SKM-1 (cell line): Measurements from ENCODE around the gene KCNC2.
"Not testable (repeated sequence)": the region's sequence is repeated elsewhere in the genome, so short reads cannot be mapped to it uniquely, and the experiment has no call there.

ENCODE experiments used
- DNase-seq: peaks from one replicate; lab custom pipeline; 2025; ENCODE audit not compliant: unreplicated experiment; lab: John Stamatoyannopoulos, UW

Gene KCNC2

DNA sequence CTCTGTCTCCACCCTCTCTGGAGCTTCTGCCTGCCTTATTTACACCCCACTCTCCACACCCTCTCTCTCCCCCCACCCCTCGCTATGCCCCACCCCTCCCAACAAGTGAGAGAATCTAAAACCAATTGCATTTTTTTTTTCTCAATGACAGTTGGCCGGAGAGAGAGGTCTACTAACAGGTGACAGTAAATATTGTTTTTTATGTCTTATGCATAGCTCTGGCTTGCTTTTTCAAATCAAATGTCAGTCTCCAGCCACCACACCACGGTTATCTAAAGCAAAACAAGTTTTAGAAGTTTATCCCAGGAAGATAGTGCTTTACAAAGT is at the start of gene KCNC2:
Gene KCNC2, minus strand, starts transcription at position 28 of the 327 bp plus-strand sequence.
- no peak for DNase-seq

DNA sequence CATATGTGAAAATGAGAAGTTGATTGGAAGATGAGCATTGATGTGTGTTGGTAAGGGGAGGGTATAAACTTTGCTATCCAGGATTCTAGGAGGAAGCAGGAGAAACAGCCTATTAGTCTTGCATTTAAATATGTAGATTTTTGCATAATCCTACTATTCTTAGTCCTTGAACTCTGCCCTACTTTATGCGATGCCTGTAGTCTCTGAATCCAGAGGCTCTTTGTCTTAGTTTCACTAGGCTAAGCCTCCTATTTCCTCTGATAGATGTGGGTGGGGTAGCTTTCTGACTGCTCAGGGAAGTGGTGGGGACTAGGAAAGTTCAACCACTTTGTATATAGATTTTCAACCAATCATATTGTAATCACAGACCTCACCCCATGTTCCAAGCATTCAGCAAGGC is 49.5 kb upstream of the KCNC2 start:
- no peak for DNase-seq

DNA sequence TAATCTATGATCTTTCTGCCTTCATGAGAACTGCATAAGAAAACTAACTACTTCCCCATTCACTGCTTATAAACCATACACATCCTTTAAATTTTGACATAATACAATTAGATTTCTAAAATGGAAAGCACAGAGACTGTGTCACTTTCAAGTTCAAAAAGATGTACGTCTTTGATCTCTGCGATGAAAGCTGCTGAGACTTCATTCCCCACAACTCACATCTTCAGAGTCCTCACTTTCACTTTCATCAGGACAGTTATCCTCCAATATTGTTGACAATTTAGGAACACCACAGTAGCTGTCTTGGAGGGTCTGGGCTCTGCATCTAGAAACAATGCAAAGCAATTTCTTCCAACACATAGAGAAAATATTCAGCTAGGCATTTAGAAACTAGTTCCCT is 47.9 kb upstream of the KCNC2 start:
- DNase-seq: no peak

DNA sequence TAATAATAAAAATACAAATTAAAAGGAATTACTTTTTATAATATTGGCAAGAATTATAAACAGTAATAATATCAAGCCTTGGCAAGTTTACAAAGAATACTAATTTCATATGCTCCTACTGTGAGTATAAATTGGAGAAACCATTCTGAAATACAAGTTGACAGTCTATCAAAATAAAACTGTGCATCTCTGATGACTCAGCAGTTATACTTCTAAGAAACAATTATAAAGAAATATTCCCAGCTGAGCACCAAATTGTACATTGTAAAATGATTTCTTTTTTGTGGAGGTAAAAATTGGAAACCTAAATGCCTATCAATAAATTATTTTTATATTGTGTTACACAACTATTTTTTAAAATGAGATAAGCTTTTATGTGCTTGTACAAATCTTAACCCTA is 35.5 kb upstream of the KCNC2 start:
- DNase-seq: no peak

DNA sequence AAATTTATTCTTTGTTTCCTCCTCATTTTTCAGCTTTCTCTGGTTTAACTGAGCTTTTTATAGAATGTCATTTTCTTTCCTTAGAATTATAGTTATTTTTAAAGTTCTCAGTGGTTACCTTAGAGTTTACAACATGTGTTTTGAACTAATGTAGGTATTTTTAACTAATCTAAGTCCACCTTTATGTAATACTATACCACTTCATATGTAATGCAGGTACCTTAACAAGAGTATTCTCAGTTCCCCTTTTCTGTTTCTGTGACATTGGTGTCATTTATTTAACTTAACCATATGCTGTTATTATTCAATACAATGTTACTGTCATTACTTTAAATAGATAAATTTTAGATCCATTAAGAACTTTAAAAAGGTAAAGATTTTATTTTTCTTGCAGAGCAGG is 30.3 kb upstream of the KCNC2 start:
- no peak for DNase-seq

DNA sequence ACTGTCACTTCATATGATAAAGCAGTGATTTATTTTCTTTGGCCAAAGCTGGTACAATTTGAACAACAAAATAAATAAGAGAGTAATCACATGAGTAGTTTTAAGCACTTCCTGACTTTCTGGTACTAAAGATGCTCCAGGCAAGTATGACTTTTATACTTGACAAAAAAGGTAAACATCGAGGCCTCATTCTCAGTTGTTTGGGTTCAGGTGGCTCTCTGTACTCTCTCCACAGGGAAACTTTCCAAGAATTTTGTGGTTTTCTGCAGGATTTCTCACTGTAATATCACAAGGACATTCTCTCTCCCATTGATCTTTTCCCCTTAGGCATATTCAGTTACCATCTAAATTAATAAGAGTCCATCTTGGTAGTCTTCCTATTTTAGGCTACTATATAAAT is 26.6 kb upstream of the KCNC2 start:
- DNase-seq: no peak

DNA sequence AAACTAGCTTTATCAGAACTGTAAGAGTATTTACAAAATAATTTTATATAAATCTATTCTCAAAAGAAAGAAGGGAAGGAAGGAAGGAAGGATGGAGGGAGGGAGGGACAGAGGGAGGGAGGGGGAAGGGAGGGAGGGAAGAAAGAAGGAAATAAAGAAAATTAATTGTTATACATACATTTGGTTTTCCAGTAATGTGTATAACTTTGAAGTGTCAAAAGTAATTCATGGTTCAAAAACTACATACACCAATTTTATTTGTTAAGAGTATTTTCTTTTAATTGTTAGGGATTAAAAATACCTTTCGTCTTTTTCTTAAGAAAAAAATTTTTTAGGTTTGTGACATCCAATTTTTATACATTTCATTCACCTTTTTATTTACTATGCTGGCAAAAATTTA is 17.5 kb upstream of the KCNC2 start:
- DNase-seq: no peak

DNA sequence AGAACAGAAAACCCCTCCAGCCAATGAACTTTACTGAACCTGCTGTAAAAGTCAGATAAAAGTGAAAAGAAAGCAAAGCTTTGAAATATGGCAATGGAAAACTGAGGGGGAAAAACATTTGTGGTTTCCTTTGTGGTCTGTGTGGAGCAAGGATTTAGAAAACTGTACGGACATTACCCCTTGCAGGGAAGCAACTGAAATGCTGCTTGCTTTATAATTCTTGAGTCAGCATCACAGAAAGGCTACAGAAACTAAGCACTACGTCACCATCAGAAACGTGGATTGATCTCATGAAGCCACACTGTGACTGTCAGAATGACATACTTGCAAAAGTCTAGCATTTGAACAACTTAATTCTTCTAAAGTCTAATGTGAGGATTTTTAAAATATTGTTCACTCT is 2.4 kb upstream of the KCNC2 start:
- DNase-seq: no peak

DNA sequence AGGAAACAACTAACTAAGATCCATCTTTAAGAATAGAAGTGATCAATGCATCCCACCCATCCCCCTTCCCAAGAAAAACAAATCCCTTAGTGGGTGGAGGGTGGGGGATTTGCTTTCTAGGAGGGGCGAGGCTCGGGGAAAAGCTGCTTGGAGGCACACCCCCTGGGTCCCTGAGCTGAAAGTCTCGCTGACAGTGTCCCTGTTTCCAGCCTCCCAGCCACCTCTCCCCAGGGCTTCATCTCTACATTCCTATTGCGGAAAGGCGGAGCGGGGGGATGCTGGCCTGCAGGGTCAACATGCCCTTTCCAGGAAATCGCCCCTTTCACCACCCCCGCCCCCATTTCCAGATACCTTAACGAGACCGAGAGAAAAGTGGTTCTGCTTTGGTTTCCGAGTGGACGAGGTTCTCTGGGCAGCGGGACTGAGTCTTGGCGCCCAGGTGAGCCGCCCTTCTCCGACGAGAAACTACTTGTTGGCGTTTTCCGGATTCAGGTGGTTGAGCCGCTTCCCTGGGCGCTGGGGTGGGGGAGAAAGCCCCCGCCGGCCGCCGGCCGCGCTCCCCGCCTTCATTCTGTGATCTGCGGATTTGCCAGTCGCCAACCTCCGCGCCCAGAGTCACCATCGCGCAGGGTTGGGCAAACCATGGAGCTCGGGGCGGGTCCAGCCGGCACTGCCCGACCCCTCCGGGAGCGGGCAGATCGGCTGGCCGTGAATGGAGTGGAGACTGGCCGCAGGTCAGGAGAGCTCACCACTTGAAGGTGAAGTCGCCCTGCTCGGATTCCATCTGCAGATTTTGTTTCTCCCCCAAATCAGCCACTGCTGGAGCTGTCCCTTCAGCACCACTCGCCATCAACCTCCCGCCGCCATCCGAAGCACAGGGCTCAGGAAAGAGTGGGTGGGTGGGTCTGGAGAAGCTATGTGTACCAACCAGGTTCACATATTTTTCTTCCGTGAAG is 505 bp downstream of the KCNC2 start:
- DNase-seq: no peak

DNA sequence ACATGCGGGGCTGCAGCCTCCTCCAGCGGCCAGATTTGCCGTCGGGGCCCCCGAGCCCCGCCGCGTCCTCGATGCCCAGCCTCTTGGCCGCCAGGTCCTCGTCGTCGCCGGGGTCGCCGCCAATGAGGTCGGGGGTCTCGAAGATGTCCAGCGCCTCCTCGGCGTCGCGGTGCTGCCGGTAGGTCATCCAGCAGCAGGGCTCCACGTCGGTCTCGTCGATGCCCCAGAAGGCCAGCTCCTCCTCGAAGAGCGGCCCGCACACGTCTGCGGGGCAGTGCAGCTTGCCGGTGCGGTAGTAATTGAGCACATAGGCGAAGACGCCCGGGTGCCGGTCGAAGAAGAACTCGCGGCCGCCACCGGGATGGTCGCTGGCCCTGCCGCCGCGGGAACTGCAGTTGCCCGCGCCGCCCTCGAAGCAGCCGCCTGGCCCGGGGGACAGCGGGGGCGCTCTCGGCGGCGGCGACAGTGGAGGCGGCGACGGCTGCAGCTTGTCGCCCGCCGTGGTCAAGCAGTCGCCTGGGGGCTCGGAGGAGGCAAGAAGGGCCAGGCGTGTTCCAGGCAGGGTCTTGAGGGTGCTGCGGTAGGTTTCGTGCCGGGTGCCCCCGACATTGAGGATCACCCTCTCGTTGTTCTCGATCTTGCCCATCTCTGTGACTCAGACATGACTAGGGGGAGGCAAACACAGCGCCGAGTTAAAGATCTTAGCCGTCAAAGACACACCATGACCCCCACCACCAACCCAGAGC is 2.1 kb downstream of the KCNC2 start:
- no peak for DNase-seq

DNA sequence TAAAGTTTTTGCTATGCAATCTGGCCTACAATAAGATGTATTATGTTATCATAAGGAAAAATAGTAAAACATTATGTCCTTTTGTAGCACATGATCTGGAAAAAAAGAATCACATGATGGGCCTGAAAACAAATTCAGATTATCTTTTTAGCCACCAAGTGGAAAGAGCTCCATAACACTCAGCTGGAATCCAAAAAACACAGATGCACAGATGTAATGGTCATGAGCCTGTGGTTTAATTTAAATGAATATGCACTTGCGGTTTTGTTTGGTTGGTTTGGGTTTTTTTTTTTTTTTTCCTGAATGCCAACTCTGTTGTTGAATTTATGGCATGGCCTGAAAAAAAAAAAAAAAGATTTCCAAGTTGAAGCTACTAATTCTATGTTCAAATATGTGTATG is 4.1 kb downstream of the KCNC2 start:
- no peak for DNase-seq

DNA sequence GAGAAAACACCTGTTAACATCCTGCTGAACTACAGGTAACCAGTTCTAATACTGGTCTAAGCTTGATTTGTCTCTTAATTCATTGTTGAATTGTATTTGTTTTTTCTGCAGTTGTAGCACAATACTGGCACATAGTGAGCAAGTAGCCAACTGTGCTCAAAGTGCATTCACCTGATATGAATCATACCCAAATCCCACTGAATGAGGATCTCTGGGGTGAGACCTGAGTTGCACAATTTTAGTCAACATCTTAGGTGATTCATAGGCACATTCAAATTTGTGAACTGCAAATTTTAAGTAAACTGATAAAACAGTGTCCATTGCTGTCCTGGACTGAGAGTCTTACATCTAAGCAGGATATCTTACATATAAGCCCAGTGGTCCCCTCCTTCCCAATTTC is 12.8 kb downstream of the KCNC2 start:
- no peak for DNase-seq

DNA sequence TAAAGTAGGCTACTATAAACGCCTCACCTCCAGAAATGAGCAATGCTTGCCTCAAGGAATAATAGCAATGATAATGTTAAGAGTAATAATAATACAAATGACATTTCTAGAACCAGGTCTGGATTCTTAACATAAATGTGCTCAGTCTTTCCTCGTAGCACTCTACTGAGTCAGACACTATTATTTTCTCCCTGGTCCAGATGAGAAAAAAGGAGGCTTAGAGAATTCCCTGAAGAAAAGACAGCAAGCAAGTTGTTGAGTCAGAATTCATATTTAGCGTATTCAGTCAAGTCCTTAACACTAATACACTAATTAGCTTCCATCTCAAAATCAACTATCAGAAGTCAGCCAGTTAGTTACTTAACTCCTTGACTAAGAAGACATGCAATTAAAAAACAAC is 13.2 kb downstream of the KCNC2 start:
- DNase-seq: no peak

DNA sequence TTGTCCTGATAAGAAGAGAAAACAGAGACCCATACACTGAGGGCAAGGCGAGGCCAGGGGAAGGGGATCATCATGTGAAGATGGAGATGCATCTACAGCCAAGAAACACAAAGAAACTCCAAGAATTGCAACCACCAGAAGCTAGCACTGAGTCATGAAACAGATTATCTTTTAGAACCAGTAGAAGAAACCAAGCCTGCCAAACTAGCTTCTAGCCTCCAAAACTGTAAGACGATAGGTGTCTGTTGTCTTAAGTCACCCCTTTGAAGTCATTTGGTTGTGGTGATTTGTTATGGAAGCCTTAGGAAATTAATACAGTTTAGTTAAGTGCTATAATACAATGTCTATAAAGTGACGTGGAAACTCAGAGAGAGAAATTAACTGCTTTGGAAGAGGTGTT is 15.4 kb downstream of the KCNC2 start:
- no peak for DNase-seq

DNA sequence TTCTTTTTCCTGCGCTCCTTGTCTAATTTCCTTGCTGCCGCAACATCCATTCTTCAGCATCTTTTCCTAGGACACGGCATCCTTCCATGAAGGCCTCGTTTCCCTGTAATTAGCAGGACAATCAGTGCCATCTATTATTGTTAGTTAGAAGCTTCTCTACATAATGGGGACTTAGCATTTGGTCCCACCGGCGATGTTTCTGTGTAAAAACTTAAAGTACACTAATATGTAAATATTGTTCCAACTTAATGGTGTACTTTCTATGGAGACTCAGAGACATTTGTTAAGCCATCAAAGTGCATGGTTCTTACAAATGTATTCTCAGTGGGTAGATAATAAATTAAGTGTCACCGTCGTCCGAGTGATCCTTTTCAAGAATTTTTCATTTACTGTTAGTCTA is 17.4 kb downstream of the KCNC2 start:
- no peak for DNase-seq

DNA sequence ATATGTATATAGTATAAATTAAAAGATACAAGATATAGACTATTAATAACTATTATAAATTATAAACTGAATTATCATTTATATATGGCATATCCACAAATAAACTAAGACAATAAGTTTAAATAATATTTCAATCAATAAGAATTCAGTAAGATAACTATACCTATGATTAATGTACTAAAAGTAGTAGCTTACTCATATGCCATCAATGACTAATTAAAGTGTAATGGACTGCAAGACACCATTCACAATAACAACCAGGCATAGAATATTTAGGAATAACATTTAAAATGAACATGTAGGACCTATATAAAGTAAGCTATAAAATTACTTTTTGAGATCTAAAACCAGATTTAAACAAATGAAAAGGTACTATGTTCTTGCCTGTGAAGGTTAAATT is 18.8 kb downstream of the KCNC2 start:
- no peak for DNase-seq

DNA sequence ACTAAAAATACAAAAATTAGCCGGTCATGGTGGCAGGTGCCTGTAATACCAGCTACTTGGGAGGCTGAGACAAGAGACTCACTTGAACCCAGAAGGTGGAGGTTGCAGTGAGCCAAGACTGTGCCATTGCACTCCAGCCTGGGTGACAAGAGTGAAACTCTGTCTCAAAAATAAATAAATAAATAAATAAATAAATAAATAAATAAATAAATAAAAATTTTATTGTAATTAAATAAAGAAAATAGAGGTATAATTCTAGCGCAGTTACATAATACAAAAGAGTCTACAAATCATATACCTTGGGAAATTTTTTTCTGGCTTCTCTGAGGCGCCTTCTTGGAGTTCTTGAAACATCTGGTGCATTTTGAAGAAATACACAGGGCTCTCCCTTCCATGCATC is 23.8 kb downstream of the KCNC2 start:
- not testable (repeated sequence) for DNase-seq

DNA sequence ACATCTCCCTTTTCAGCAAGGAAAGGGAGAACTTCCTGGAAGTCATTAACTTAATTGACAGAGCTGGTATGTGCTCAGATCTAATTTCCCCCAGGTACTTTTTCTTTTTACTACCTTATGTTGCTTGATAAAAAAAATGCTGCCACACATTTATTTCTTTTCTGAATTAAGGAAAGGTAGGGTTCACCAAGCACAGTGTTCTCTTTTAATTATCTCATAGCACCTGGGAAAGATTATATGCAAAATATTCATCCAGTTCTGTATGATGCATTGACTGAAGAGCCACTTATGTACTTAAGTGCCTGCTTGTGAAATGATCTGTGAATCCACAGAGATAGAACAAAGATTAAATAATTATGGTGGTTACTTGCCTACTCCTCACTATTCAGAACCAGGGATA is 25.1 kb downstream of the KCNC2 start:
- DNase-seq: no peak

DNA sequence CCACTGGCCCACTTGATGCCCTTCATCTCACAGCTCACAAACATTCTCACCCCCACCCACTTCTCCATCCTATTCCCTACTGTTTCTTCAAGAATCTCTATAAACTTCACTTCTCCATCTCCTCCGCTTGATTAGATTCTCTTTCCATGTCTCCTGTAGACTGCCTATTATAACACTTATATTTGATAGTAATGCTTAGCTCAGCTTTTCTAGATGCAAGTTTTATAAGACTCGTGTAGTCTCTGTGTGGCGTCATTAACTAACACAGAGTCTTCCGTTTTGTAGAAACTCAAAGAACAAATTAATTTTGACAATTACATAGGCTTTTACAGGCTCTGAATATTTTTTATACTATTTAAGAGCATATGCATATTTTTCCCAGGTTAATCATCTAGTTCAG is 25.7 kb downstream of the KCNC2 start:
- DNase-seq: no peak

DNA sequence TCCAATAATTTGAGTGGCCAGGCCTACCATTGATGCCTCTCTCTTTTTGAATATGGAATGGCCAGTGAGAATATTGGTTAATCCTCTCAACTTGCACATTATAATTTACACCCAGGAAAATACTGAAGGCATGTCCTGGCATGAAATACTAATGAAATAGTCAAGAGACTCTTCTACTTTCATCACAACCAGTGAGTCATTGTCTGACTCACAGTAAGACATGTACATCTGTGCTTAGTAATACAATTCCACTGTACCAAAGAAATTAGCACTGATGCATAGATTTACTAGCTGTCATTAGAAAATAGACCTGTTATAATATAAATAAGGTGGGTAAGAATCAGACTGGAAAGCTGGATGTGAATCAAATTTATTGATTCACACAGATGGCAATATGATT is 31.6 kb downstream of the KCNC2 start:
- no peak for DNase-seq

DNA sequence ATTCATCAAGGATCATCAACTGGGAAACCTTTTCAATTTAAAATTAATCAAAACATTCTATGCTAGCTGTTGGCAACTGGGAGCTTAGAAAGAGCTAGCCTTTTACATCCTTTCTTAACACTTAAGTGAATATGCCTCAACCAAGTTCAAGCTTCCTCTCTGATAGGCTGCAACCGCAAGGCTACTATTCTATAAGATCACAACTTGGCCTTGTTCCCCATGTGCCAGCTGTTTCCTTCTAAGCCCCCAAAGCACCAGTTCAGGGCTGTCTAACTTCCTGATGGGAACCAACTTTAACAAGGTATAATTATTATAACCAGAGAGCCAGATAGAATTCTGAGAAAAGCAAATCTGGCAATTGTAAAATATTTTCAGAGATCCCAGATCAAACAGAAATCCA is 37.0 kb downstream of the KCNC2 start:
- no peak for DNase-seq

DNA sequence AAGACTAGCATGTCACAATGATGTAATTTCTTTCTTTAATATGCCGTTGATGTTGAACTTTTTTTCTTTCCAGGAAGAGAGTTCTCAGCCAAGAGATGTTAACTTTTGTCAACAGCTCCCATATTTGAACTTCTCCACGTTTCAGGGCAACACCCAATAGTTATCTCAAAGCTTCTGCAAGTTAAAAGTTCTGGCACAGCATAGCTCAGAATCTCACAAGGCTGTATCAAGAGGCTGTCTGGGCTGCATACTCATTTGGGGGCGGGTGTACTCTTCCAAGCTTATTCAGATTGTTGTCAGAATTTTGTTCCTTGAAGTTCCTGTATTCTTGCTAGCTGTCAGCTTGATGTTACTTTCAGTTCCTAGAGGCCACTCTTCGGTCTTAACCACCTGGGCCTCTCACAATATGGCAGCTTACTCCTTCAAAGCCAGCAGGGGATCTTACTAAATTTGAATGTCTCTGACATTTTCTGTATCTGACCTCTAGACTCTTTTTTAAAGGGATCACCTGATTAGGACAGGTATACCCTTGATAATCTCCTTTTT is 38.9 kb downstream of the KCNC2 start:
- no peak for DNase-seq
